Superior temporal gyrus (tissue), 1 donor: ENCODE results near the gene FOXA2.
"Not testable (repeated sequence)": the region's sequence is repeated elsewhere in the genome, so short reads cannot be mapped to it uniquely, and the experiment has no call there.

Experiments
- DNase-seq: peaks from one replicate; pipeline ENCODE4 v3.0.0-alpha.2; 2016; ENCODE audit errors: extremely low spot score

The FOXA2 gene

DNA sequence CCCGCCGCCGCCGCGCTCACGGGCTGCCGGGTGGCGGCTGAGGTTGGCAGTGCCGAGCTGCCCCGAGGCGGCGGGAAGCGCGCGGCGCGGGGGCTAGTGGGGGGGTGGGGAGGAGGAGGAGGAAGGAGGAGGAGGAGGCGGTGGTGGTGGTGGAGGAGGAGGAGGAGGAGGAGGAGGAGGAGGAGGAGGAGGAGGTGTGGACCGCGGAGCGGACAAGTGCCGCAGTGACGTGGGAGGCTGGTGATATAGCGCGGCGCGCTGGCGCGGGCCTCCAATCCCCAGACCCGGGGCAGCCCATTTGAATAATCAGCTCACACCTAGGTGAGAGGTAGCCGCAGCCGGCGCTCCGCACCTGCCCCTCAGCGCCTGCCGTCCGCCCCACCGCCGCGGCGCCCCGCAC, at the start of gene FOXA2:
FOXA2 (minus strand) TSS at position 51 of the 400 bp plus-strand sequence. CDS start 294 bp downstream, outside the sequence.
- DNase-seq: no peak

DNA sequence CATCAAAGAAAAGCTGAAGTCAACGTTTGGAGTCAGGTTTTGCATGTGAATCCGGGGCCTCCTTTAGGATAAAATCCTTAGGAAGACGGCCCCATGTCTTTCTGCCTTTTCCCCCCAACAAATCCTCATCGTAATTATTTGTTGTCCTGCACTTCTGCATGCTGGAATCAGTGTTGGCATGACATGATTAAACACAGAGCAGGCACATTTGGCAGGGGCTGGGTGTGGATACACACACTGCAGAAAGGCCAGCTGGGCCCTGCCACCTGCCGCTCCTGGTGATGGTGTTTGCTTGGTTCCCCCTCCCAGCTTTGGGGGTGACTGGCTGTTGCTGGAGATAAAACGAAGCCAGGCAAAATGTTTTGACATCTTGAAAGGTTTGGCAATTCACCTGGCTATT, 46.3 kb upstream of the FOXA2 start:
- no peak for DNase-seq

DNA sequence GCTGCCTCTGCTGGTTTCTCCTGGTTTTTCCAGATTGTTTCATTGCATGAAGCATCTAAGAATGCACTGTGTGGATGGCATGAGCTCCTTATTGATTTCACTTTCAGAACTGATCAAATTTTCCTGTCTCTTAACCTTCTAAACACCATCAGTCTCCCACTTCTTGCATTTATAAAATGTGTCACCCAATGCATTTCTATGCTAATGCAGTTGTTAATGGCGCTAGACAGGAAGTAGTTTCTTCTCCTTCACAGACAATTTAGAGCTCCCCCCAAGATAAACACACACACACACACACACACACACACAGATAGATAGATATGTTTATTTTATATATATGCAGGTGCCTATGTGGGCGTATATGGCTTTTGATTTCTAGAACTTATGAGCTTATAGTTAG, 45.6 kb upstream of the FOXA2 start:
- DNase-seq: no peak

DNA sequence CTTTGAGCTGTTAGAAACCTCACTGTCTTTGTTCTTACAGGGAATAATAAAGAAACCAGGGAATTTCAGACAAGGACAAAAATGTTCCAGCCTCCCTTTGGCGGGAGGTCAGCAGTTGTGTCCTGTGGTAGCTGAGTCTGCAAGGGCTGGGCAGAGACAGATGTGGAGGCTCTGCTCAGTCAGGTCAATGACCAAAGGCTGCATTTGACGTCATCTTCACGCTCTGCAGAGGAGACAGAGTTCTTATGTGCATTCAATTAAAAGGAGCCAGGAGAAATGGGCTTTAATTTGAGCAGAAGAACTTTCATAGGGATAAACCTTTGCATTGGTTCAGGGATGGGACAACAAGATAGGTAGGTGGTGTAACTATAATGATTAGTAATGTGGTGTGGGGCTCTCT, 45.1 kb upstream of the FOXA2 start:
- DNase-seq: no peak

DNA sequence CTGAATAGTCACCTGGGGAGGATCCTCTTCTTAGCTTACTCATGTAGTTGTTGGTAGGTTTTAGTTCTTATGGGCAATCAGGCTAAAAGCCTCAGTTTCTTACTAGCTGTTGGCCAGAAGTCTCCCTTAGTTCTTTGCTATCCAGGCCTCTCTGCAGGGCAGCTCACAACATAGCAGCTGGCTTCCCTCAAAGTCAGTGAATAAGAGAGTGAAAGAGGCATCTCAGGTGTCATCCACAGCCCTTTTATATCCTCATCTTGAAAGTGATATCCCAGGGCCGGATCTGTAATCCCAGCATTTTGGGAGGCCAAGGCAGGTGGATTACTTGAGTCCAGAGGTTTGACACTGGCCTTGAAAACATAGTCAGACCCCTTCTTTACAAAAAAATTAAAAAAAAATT, 42.1 kb upstream of the FOXA2 start:
- DNase-seq: no peak

DNA sequence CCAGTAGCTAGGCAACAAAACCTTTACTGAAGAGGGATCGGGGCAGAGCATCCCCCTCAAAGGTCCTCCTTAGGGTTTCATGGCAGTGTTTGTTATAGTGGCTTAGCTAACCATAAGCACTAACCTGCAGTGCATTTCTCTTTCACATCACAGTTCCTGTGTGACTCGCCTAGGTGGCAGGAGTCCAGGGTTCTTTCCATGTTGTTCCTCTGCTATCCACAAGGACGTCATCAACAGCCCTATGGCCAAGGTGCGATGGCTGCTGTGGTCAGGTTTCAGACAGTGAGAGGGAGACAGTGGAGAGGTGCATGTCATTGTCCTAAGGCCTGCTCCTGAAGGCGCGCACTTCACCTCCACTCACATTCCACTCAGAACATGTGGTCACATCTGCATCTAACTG, 38.8 kb upstream of the FOXA2 start:
- DNase-seq: no peak

DNA sequence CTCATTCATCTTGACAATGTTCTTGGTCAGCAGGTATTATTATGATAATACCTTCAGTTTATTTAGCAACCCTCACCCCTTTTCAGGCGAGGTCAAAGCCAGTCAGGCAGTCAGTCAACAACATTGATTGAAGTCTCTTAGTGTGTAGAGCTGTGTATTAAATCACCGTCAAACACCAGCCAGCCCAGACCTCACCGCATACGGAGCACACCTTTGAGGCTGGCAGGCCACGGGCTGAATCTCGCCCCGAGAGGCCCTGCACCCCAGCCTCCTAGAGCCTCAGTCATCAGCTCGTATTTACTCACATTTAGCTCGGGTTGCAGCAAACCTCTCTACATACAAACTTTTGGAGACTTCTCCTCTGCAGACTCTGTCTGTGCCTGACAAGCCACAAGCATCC, 36.0 kb upstream of the FOXA2 start:
- DNase-seq: no peak

DNA sequence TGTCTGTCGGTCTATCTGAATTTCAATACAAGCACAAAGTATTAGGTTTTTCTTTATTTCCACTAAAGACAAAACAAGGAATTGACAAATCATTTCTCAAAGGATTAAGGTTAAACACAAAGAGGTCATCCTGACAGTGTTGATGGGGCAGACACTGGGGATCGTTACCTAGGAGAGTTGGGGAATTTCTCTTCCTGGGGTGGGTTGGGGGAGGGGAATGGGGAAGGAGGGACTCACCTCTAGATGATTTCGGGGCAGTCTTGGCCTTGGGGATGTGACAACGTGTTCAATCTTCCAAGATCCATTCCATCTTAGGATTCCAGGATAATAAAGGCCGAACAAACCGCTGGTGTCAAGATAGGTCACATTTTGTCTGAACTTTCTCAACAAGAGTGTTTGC, 35.4 kb upstream of the FOXA2 start:
- no peak for DNase-seq

DNA sequence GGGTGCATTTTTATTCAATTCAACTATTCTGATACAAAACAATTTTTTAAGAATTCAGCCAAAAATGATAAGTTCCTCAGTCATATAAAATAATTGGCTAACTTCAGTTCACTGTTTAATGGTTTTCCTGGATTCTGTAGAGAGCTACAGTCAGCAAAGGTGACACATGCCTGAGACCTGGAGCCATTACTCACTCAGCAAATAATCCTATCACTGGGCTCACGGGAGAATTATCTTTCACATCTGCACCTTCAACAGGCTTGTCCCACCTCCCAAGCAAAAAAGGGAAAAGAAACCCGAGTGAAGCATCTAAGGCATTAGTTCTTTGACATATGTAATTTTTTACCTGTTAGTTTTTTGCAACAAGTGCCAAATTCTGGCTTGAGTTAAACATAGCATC, 34.9 kb upstream of the FOXA2 start:
- DNase-seq: no peak

DNA sequence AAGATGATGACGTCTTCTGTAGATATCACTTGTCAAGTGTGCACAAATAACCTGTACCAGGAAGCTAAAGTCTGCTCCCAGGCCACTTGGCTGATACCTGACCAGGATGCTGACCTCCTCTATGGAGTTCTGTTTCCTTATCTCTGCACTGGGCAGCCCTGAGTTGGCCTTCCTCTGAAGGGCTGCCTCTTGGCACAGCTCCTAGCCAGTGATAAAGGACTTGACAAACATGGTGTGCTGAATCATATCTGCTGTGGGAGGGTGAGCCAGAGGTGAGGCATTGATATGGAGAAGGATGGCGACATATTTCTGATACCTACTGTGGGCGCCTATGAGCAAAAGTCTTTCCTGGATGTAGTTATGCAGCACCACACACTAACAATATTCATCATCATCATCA, 32.8 kb upstream of the FOXA2 start:
- DNase-seq: no peak

DNA sequence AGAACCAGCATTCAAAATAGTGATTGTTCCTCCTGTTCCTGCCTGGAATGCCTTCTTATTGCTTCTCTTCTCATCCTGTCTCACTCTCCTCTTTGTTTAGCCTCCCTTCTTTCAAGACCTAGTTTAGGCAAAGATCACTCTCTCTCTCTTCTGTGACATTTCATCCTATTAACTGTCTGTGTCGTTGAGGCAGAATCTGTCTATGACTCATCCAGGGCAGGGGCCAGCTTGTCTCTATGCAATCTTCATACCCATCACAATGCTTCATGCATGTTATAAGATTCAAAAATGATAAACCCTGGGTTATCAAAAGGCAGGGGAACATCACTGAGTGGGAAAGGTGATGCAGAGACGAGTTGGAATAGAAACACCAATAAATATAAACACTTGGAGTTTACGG, 32.2 kb upstream of the FOXA2 start:
- DNase-seq: no peak

DNA sequence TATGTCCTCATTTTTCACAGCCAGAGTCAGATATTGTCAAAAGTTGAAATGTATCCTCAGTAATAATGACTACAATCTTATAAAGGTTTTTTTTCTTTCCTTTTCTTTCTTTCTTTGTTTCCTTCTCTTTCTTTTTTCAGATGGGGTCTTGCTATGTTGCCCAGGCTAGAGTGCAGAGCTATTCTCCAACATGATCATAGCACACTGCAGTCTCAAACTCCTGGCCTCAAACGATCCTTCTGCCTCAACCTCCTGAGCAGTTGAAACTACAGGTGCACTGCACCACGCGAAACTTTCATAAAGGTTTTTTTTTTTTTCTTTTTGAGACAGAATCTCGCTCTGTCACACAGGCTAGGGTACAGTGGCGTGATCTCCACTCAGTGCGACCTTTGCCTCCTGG, 31.1 kb upstream of the FOXA2 start:
- no peak for DNase-seq

DNA sequence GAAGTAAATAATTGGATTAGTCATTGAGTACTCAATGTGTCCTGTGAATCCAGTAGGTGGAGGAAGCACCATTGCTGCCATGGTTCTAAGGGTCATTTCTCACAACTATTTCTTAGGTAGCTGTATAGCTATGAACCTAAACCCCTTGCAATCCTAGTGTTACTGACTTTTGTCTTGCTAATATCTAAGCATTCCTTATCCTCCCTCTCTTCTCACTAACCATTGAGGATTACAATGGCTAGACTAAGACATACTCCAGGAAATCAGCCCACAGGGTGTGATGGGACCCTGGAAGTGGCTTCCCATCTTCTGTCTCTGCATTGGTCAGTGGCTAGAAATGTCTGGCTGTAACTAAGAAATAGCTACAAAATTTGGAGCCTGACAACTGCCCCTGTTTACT, 27.3 kb upstream of the FOXA2 start:
- no peak for DNase-seq

DNA sequence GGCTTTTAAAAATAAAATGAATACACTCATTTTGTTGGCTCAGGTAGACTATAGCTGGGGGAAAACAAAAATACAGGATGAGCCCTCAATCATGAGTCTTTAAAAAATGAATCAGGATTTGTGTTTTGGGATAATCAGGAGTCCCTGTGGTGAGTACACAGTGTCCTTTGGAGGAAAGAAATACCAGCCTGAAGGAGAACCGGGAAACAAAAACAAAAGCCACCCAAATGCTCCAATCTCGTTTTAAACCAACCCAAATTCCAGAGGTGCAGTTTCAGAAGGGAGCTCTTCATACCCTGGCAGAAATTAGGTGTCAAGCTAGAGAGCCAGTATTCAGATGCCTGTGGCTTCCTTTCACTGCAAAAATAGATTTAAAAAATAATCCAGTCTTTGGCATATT, 23.3 kb upstream of the FOXA2 start:
- DNase-seq: no peak

DNA sequence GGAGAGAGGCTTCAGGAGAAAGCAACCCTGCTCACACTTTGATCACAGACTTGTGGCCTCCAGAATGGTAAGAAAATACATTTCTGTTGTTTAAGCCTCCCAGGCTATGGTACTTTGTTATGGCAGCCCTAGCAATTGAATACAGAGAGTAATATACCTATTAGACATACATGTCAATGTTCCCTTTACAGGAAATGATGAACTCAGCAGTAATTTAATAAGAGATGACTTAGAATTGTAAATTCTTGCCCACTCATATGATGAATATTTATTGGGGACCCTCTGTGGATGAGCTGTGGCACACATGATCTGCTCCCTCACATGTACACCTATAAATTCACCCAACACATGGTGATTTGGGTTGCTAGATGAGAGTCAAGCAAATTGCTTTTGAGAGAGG, 20.4 kb upstream of the FOXA2 start:
- no peak for DNase-seq

DNA sequence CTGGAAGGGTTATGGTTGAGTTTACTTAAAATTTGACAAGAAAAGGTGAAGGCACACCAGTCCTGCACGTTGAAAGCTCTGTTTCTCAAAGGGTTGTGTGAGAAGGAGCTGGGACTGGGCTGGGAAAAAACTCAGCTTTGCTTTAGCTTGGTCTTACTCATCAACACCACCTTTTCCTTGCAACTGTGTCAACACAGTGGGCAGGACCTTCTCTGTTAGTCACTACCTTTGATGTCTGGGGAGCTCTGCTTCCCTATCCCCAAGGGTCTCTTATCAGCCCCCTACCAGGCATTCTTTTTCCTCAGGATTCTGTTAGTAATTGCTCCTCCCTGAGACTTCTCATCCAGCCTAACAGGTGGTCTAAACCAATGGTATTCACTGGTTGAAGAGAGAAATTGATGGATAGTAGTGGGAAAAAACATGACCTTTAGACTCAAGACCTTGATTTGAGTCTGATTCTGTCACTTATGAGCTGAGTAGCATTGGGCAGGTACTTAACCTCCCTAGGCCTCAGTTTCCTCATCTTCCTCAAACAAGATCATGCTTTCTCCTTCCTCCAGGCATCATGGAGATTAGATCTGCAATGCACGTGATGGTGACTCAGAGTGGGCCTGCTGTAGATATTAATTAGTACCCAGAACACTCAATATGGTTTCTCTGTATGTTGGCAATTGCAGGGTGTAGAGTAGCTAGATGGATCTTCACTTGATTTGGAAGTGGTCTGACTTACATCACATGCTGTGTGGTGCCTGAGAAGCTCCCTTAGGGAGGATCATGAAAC, 17.2 kb upstream of the FOXA2 start:
- no peak for DNase-seq

DNA sequence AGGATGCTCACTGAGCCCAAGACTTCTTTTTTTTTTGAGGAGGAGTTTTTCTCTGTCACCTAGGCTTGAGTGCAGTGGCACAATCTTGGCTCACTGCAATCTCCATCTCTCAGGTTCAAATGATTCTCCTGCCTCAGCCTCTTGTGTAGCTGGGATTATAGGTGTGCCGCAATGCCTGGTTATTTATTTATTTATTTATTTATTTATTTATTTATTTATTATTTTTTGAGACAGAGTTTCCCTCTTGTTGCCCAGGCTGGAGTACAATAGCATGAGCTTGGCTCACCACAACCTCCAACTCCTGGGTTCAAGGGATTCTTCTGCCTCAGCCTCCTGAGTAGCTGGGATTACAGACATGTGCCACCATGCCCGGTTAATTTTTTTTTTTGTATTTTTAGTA, 14.9 kb upstream of the FOXA2 start:
- DNase-seq: not testable (repeated sequence)

DNA sequence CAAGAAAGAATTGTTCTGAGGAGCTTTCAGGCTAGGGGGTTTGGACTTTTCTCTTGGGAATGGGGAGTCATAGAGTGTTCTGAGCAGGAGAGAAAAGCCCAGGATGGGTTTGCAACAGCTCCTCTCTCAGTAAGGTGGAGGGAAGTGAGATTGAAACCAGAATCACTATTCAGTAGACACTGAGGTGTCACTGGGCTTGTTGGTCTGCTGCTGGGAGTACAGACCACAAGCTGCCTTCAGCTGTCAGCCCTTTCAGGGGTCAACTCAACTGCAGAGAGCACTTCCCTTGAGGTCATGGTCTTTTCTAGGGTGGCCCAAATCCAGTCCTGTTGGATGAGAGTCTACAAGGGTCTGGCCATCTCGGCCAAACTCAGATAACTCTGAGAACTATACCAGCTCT, 12.9 kb upstream of the FOXA2 start:
- no peak for DNase-seq

DNA sequence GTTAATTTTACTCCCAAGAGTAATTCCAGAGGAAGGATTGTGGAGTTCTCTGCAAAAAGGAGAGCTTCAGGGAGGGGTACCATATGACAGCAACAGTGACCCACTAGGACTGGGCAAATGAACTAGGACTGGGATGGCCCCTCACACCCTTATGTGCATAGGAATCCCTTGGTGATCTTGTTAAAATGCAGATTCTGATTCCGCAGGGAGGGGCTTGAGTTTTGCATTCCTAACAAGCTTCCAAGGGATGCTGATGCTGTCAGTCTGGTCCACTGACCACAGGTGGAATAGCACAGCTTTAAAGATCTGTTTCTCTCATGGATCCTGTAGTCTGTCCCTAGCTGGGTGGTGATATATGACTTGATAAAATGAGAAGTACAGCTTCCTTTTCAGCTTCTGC, 6.3 kb upstream of the FOXA2 start:
- DNase-seq: no peak

DNA sequence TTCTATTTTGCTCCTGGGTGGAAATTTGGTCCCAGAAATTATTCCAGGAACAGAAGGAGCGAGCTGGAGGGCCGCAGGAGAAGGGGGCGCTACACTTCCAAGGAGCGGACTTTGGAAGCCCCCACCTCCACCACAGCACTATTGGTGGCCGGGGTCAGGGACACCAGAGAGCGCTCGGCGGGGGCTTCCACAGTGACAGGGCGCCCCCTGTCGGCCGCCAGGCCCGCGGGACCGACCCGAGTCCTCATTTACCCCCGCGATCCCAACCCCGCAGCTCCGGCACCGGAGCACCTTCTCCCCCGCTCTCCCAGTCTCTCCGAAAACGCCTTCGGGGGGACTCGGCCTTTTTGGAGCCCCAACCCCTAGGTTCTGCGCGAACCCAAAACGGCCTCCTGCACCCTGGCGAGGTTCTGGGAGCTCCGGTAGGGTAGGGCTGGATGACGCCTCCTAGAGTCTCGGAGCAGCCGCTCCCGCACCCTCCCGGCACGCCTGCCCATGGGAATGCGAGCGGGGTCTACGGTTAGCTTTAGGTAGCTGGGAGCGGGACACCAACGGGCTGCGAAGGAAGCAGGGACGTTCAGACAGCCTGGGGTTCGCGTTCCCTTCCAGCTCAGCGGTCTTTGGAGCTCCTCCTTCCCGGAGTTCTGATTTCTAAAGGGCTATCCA, 2.4 kb upstream of the FOXA2 start:
- DNase-seq: no peak

DNA sequence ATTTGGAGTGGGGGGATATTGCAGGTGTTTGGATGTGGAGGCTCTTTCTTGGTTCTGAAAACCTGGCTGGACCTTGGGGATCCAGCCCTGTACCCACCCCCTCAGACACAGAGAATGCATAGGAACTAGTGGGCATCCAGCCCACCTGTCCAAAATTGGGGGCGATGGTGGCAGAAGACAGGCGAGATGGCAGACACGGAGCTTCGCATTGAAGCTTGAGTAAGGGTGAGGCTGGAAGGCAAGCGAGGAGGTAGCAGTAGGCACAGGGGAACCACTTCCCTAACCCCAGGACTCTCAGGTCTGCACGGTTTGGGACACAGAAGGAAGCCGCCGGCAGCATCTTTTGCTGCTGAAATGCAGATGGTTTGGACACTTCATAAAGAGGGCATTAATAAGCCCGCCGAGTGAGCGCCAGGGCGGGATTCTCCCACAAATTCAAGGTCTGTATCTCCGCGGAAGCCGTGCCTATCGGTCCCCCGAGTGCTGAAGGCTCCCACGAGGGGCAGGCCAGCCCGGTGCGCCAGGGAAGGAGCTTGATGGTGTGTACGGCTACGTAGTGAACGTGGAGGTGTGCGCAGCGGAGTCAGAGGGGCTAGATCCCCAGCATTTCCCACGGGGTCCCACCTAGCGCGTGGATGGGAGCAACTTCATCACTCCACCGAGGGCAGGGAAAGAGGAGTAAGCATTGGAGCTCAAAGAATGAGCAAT, 1.6 kb upstream of the FOXA2 start:
- DNase-seq: no peak

DNA sequence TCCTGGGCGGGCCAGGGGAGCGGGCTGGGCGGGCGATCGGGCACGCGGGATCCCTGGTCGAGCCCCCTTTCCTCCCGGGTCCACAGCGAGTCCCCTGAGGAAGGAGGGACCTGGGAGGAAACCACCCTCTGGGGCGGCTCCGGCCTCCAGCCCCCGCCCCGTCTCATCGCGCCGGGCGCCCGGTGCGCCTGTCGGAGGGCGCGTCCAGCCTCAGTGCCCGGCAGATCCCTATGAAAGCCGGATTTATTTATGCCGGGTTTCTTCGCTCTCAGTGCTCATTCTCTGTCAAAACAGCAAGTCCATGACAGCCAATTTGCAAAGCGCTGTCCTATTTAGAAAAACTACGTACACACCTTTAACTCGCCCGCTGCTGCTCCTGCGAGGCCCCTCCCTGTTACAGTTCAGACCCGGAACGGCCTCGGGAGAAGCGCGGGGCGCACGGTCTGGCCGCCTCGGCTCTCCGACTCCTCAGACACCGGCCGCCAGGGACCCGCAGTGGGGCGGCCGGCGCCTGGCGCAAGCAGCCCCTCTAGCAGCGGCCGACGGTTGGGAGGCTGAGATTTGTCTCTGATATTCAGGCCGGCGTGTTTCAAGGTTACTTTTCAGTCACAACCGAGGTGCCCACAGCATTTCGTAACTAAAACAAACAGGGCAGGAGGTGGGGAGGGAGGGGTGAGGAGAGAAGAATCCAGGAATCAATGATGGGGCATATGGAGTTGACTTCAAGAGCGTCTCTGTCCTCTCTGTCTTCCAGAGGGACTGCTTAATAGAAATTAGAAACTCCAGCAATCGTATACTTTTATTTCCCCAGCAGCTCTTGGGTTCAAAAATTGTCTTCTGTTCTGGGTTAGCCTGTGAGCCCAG, 782 bp upstream of the FOXA2 start:
- DNase-seq: no peak
